Retinal pigment epithelial cell (primary cell): ENCODE data around the gene CCDC14.

Experiments
- DNase-seq: peaks from one replicate; pipeline ENCODE4 v3.0.0-alpha.2; 2010; ENCODE audit warnings: low read depth
- H3K4me3 ChIP-seq: 2 replicates; pipeline ENCODE4 v1.5.1; 2011; ENCODE audit warnings: mild to moderate bottlenecking, low read length, control low read depth, moderate library complexity
- CTCF ChIP-seq: conservative IDR thresholded peaks from 2 replicates; pipeline ENCODE4 v1.5.1; 2011; ENCODE audit warnings: low read depth, low read length, control low read depth, inconsistent platforms

CCDC14 gene

GRCh38 chr3:123947482-123947881 lies 13.5 kb downstream of the CCDC14 start:
- H3K4me3 ChIP-seq, result no peak overlapping the region
- no peak for DNase-seq
- TF ChIP-seq CTCF, result no peak

DNA sequence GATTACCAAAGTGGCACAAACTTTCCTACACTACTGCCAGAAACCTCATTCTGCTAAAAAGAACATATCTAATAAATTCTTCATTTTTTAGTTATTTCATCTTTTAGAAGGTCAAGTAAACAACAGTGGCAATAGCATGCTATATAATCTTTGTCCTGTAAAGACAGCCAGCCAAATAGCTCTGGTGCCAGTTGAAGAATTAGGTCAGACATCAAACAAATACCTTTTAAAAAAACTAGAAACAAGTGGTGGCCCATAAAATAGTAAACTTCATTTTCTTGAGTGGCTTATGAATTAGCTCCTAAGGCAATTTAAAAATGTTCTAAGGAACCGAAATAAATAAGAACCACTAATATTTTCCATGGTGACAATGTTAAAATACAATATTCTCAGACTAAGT lies 19.5 kb downstream of the CCDC14 start:
- TF ChIP-seq CTCF, result no peak
- no peak for DNase-seq
- H3K4me3 ChIP-seq, result no peak overlapping the region

DNA sequence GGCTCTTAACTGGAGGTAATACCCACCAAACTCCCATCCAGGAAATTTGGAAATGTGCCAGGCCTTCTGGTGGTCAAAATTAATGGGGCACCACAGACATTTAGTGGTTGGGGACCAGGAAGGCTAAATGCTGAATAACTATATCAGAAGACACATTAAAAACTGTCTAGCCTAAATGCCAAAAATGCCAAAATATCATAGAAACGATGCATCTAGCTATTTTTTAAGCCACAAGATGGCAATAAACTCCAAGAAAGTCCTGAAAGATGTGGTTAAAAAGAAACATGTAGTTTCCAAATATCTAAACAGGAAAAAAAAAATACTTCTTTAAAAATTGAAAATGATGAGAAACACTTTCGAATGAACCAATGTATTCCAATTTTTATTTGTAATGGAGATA lies 19.9 kb downstream of the CCDC14 start:
- H3K4me3 ChIP-seq, result no peak overlapping the region
- TF ChIP-seq CTCF, result peak; percentile 21
- DNase-seq, result no peak

GRCh38 chr3:123939706-123940105 lies 21.3 kb downstream of the CCDC14 start:
- no peak for TF ChIP-seq CTCF
- H3K4me3 ChIP-seq, result no peak overlapping the region
- no peak for DNase-seq

GRCh38 chr3:123936400-123936799 lies 24.6 kb downstream of the CCDC14 start:
- DNase-seq, result no peak
- no peak overlapping the region for H3K4me3 ChIP-seq
- no peak for TF ChIP-seq CTCF

DNA sequence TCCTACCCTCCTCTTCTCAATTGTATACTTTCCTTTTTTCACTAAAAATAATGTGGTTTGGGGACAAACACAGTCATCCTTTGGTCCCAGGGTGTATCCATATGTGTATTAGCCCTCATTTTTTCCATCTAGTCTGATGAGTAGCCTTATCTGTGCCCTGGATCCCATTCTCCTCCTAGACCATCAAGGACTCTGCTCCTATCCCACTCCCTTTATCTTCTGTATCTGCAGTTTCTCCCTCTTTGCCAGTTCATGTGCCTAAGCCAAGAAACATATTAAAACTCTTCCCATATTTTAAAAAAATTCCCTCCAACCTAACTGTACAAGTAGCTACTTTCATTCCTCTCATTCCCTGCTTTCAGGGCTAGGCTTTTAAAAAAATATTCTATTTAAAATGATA lies 25.2 kb downstream of the CCDC14 start:
- no peak for DNase-seq
- no peak overlapping the region for H3K4me3 ChIP-seq
- TF ChIP-seq CTCF, result no peak

- no peak for DNase-seq
- no peak for TF ChIP-seq CTCF
- H3K4me3 ChIP-seq, result no peak overlapping the region
Observed at GRCh38 chr3:123934250-123934649, 26.8 kb downstream of the CCDC14 start.
